Measurements from ENCODE around the gene SCP2D1.

Gene SCP2D1

GRCh38 chr20:18815194-18815942, 1.8 kb downstream of the SCP2D1 start:
- no peak for DNase-seq

GRCh38 chr20:18822832-18823231, 9.2 kb downstream of the SCP2D1 start:
- no peak for DNase-seq

GRCh38 chr20:18831830-18832499, 18.4 kb downstream of the SCP2D1 start:
- DNase-seq, result peak; percentile 55 to 75

GRCh38 chr20:18832546-18833200, 19.1 kb downstream of the SCP2D1 start:
- DNase-seq, result peak in 1 of 2 donors; percentile 12

GRCh38 chr20:18835466-18836256, 22.1 kb downstream of the SCP2D1 start:
- DNase-seq, result peak; percentile 39 to 76

- no peak for DNase-seq
These were observed 24.1 kb downstream of the SCP2D1 start for GRCh38 chr20:18837718-18838117.

GRCh38 chr20:18839507-18840247, 26.1 kb downstream of the SCP2D1 start:
- DNase-seq, result peak in 1 of 2 donors; percentile 12

- no peak for DNase-seq
These were observed 26.7 kb downstream of the SCP2D1 start for GRCh38 chr20:18840248-18840645.

- DNase-seq, result no peak
These were observed 31.4 kb downstream of the SCP2D1 start for GRCh38 chr20:18845017-18845416.

GRCh38 chr20:18847226-18847755, 33.7 kb downstream of the SCP2D1 start:
- no peak for DNase-seq

- no peak for DNase-seq
These were observed 35.5 kb downstream of the SCP2D1 start for GRCh38 chr20:18849131-18849530.

- DNase-seq, result no peak
These were observed 38.0 kb downstream of the SCP2D1 start for GRCh38 chr20:18851629-18852028.

GRCh38 chr20:18852318-18852717, 38.7 kb downstream of the SCP2D1 start:
- DNase-seq, result no peak

GRCh38 chr20:18853216-18853615, 39.6 kb downstream of the SCP2D1 start:
- no peak for DNase-seq

- DNase-seq, result no peak
These were observed 40.5 kb downstream of the SCP2D1 start for GRCh38 chr20:18853946-18854646.

GRCh38 chr20:18855882-18856281, 42.3 kb downstream of the SCP2D1 start:
- DNase-seq, result no peak

- DNase-seq, result no peak
These were observed 43.3 kb downstream of the SCP2D1 start for GRCh38 chr20:18856873-18857272.

- no peak for DNase-seq
These were observed 44.1 kb downstream of the SCP2D1 start for GRCh38 chr20:18857640-18858039.

GRCh38 chr20:18858816-18859215, 45.2 kb downstream of the SCP2D1 start:
- DNase-seq, result no peak
